Left lung (tissue), 10 donors: Measurements from ENCODE around the gene TEX50. TPM values are rescaled to one million over a fixed set of nuclear protein-coding genes. Genes with fewer than 3 reads are reported as not detected.
"Not testable (repeated sequence)": the region's sequence is repeated elsewhere in the genome, so short reads cannot be mapped to it uniquely, and the experiment has no call there.

ENCODE experiments used
- ATAC-seq: fragments of 200-7000 bp; cut with Tn5 transposase; one replicate; pipeline ENCODE4 v1.9.1; 2020; ENCODE audit warnings: moderate library complexity
- DNase-seq, 4 donors: peaks; one replicate each; pipeline ENCODE4 v3.0.0-alpha.2; 2013 to 2020
- H3K27ac ChIP-seq, 2 donors: fragments of 200-600 bp; sonication (generic) in 1 of 2; one replicate each; pipeline versions ENCODE4 v1.5.0 to v1.8.0; 2020 to 2021
- H3K27me3 ChIP-seq, 2 donors: fragments of 200-600 bp; sonication (generic) in 1 of 2; one replicate each; pipeline versions ENCODE4 v1.5.0 to v1.8.0; 2020 to 2021
- H3K36me3 ChIP-seq, 2 donors: fragments of 200-600 bp; sonication (generic) in 1 of 2; one replicate each; pipeline versions ENCODE4 v1.5.0 to v1.8.0; 2020 to 2021
- H3K4me1 ChIP-seq, 2 donors: fragments of 200-600 bp; one replicate each; pipeline ENCODE4 v1.8.0; 2021
- H3K4me3 ChIP-seq, 2 donors: fragments of 200-600 bp; sonication (generic) in 1 of 2; one replicate each; pipeline versions ENCODE4 v1.5.0 to v1.8.0; 2020 to 2021; ENCODE audit warnings: mild to moderate bottlenecking in 1 of 2
- H3K9me3 ChIP-seq, 2 donors: fragments of 200-600 bp; sonication (generic) in 1 of 2; one replicate each; pipeline versions ENCODE4 v1.5.0 to v1.8.0; 2020 to 2021
- intact Hi-C, 2 donors: fragments of 100-400 bp; cut with DNase I; formaldehyde crosslinking; loops; one replicate each; pipeline versions ENCODE4 v1.11.2 to v1.14.2; 2022
- polyA plus RNA-seq, 6 donors: library from polyadenylated mRNA; unstranded; fragments of 120-200 nt; gene quantifications; one replicate each; pipeline ENCODE4 v1.2.1, GENCODE V29; 2013; ENCODE audit not compliant: insufficient read length in 6 of 6
- total RNA-seq, 2 donors: library from RNA; stranded (reverse); fragmentation: NEBNext Ultra II Directional; extraction: Animal tissue kit (Norgen Biotek cat#: 25700); gene quantifications; one replicate each; pipeline ENCODE4 v1.2.1, GENCODE V29; 2021
- TF ChIP-seq, protein P1 (sequence below), 2 donors: fragments of 200-600 bp; sonication (generic) in 1 of 2; IDR thresholded peaks; one replicate each; pipeline versions ENCODE4 v1.5.0 to v1.8.0; 2021; ENCODE audit warnings: antibody characterized with exemption in 2 of 2
- donor health status: DM: no; HTN: yes; CAD: no.
- donor health status: DM: no; HTN: no; CAD: no.

The TEX50 gene
- total and polyA plus RNA-seq, 8 donors = not detected

GRCh38 chr1:173663159-173663558 is 28.0 kb downstream of the TEX50 start:
- intact Hi-C loops = no loop called here
- Histone ChIP-seq H3K4me3 (no peak overlapping the region), H3K4me1 (no peaks in the 10 kb centered on the region), H3K27me3 (peaks cover 0 to 5% of the 10 kb centered on the region in 2 donors), H3K36me3 (no peaks in the 10 kb centered on the region), H3K9me3 (no peaks in the 10 kb centered on the region), H3K27ac (no peak overlapping the region)
- ATAC-seq = no peak
- no peak for DNase-seq
- TF ChIP-seq, protein P1, sequence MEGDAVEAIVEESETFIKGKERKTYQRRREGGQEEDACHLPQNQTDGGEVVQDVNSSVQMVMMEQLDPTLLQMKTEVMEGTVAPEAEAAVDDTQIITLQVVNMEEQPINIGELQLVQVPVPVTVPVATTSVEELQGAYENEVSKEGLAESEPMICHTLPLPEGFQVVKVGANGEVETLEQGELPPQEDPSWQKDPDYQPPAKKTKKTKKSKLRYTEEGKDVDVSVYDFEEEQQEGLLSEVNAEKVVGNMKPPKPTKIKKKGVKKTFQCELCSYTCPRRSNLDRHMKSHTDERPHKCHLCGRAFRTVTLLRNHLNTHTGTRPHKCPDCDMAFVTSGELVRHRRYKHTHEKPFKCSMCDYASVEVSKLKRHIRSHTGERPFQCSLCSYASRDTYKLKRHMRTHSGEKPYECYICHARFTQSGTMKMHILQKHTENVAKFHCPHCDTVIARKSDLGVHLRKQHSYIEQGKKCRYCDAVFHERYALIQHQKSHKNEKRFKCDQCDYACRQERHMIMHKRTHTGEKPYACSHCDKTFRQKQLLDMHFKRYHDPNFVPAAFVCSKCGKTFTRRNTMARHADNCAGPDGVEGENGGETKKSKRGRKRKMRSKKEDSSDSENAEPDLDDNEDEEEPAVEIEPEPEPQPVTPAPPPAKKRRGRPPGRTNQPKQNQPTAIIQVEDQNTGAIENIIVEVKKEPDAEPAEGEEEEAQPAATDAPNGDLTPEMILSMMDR (IDR thresholded peaks at IDR 0.05) = no peak

GRCh38 chr1:173666646-173667045 is 31.5 kb downstream of the TEX50 start:
- no peak for DNase-seq
- H3K27ac ChIP-seq = no peak overlapping the region
- intact Hi-C loops = no loop called here
- H3K36me3 ChIP-seq = no peaks in the 10 kb centered on the region
- H3K4me3 ChIP-seq = no peak overlapping the region
- peaks cover 0 to 4% of the 10 kb centered on the region in 2 donors for H3K4me1 ChIP-seq
- TF ChIP-seq, protein P1 (IDR thresholded peaks at IDR 0.05) = no peak
- no peak for ATAC-seq
- H3K9me3 ChIP-seq = no peaks in the 10 kb centered on the region
- peaks cover 0 to 32% of the 10 kb centered on the region in 2 donors for H3K27me3 ChIP-seq

- H3K4me3 ChIP-seq = peak within 1 kb of the TSS; percentile 20 to 24
- no peaks in the 10 kb centered on the region for H3K9me3 ChIP-seq
- peak; percentile 38 to 89 (median 72) for DNase-seq
- intact Hi-C loops = no loop called here
- no peaks in the 10 kb centered on the region for H3K36me3 ChIP-seq
- no peak within 1 kb of the TSS for H3K27ac ChIP-seq
- ATAC-seq = peak; percentile 79
- peaks cover 0 to 4% of the 10 kb centered on the region in 2 donors for H3K4me1 ChIP-seq
- peaks cover 0 to 32% of the 10 kb centered on the region in 2 donors for H3K27me3 ChIP-seq
- TF ChIP-seq, protein P1 (IDR thresholded peaks at IDR 0.05) = no peak
Measured at GRCh38 chr1:173669491-173669941, 34.4 kb downstream of the TEX50 start, which contains the start of gene ANKRD45. TSS of gene ANKRD45 (minus strand) at chr1:173669851. CDS start at chr1:173659418, 10,433 bp downstream.

DNA sequence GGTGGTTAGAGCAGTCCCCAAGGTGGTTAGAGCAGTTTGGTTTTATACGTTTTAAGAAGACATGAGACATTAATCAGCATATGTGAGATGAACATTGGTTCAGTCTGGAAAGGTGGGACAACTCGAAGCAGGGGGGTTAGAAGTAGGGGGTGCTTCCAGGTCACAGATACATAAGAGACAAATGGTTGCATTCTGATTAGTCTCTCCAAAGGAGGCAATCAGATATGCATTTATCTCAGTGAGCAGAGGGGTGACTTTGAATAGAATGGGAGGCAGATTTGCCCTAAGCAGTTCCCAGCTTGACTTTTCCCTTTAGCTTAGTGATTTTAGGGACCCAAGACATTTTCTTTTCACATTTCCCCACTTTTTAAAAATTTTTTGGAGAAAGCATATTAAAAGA is 39.4 kb downstream of the TEX50 start:
- H3K4me3 ChIP-seq, ATAC-seq, H3K36me3 ChIP-seq, intact Hi-C loops, H3K4me1 ChIP-seq, H3K27ac ChIP-seq, DNase-seq, H3K9me3 ChIP-seq: not testable (repeated sequence)
- peaks cover 0 to 14% of the 10 kb centered on the region in 2 donors for H3K27me3 ChIP-seq

DNA sequence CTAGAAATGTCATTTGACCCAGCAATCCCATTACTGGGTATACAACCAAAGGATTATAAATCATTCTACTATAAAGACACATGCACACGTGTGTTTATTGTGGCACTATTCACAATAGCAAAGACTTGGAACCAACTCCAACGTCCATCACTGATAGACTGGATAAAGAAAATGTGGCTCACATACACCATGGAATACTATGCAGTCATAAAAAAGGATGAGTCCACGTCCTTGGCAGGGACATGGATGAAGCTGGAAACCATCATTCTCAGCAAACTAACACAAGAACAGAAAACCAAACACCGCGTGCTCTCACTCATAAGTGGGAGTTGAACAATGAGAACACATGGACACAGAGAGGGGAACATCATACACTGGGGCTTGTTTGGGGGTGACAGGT is 45.0 kb downstream of the TEX50 start:
- H3K9me3 ChIP-seq, H3K27ac ChIP-seq, H3K4me1 ChIP-seq, H3K4me3 ChIP-seq, intact Hi-C loops, ATAC-seq, H3K27me3 ChIP-seq, H3K36me3 ChIP-seq, DNase-seq: not testable (repeated sequence)

DNA sequence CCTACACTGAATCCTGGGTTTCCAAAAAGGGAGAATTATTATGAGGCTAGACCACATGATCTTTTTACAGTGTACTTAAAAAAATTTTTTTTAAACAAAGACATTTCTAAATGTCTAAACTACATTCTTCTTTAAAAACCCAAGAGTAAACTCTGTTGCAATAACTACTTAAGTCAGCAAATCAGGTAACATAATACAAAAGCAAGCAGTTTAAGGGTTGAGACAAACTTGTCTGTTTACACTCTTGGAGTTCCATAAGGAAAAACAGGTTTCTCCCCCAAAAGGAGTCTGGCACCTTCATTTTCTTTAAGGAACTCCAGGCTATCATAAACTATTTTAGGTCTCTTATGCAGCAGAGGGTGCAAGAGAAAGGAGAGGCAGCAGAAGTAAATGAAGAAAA is 47.0 kb downstream of the TEX50 start:
- intact Hi-C loops = no loop called here
- DNase-seq (peak in 1 of 4 donors; percentile 44), ATAC-seq (peak; percentile 81)
- TF ChIP-seq, protein P1 (IDR thresholded peaks at IDR 0.05) = no peak
- Histone ChIP-seq H3K27me3 (no peaks in the 10 kb centered on the region), H3K9me3 (peaks cover 0 to 2% of the 10 kb centered on the region in 2 donors), H3K36me3 (no peaks in the 10 kb centered on the region), H3K27ac (peak overlapping the region in 1 of 2 donors; percentile 36), H3K4me1 (no peaks in the 10 kb centered on the region), H3K4me3 (no peak overlapping the region)

DNA sequence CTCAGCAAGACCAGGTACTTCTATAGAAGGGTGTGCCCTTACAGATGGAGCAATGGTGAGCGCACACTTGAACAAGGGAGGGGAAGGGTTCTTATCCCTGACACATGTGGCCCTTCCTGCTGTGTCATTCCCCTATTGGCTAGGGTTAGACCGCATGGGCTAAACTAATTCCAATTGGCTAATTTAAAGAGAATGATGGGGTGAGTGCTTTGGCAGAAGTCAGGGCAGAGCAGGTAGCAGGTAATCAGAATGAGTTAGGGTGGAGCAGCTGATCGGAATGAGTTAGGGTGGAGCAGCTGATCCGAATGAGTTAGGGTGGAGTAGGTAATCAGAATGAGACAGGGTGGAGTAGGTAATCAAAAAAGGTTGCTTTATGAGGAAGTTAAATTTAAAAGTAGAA is 48.7 kb downstream of the TEX50 start:
- H3K9me3 ChIP-seq, H3K4me3 ChIP-seq, intact Hi-C loops, H3K27ac ChIP-seq, H3K27me3 ChIP-seq, DNase-seq, H3K4me1 ChIP-seq, H3K36me3 ChIP-seq, ATAC-seq: not testable (repeated sequence)

DNA sequence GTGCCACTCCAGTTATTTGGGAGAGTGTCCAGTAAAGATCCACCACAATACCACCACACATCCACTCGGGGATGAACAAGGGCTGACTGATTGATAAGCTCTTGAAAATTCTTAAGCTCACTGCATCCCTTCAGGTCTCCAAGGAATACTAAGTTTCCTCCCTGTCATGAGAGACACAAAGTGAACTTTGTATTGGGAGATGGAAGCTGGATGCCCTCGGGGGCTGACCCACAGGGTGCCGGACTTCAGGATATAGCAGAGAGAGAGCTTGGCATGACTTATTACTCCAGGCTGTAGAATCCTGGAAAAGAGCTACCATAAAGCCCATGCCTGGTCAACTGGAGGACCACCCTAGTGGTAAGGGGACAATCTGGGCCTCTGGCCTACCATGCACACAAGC is 50.0 kb downstream of the TEX50 start:
- H3K27me3 ChIP-seq, ATAC-seq, H3K27ac ChIP-seq, intact Hi-C loops, H3K4me1 ChIP-seq, H3K36me3 ChIP-seq, DNase-seq, H3K4me3 ChIP-seq, H3K9me3 ChIP-seq: not testable (repeated sequence)
